Naive thymus-derived CD4-positive, alpha-beta T cell (primary cell): ENCODE measurements around the gene SLC12A5. TPM values are rescaled to one million over a fixed set of nuclear protein-coding genes. Genes with fewer than 3 reads are reported as not detected.

Source experiments
- ATAC-seq: fragments of 150-1000 bp; cut with Tn5 transposase; 2 replicates; pipeline ENCODE4 v1.10.0; 2021; ENCODE audit warnings: mild to moderate bottlenecking, moderate library complexity
- CTCF ChIA-PET: fragments of 350-600 bp; sonication (Branson Sonifier 250); formaldehyde crosslinking; loops from one replicate; lab custom pipeline; 2021; ENCODE audit warnings: antibody characterized with exemption; lab: Charles Lee
- POLR2A ChIA-PET: fragments of 350-600 bp; sonication (Branson Sonifier 250); formaldehyde crosslinking; loops from one replicate; lab custom pipeline; 2021; ENCODE audit warnings: antibody characterized with exemption, inconsistent platforms; lab: Charles Lee
- DNase-seq, 9 donors: peaks; one replicate each; pipeline versions ENCODE4 v3.0.0 to v3.0.0-alpha.2; 2020 to 2022; ENCODE audit warnings: mixed read lengths in 1 of 9
- H3K27ac ChIP-seq: one replicate; pipeline ENCODE4 v1.7.0; 2013; ENCODE audit warnings: mild to moderate bottlenecking, low read depth, low read length, moderate library complexity
- H3K27me3 ChIP-seq, 2 donors: one replicate each; pipeline ENCODE4 v1.7.0; 2013; ENCODE audit warnings: low read length in 2 of 2, mild to moderate bottlenecking in 2 of 2, moderate library complexity in 2 of 2; ENCODE audit not compliant: control insufficient read depth in 2 of 2, insufficient read depth in 2 of 2
- H3K36me3 ChIP-seq, 3 experiments: 1 replicate in 2 of 3; 2 replicates in 1 of 3; pipeline ENCODE4 v1.7.0; 2013; ENCODE audit warnings: low read length in 3 of 3, mild to moderate bottlenecking in 3 of 3, moderate library complexity in 1 of 3; ENCODE audit not compliant: insufficient read depth in 3 of 3, control insufficient read depth in 2 of 3
- H3K4me1 ChIP-seq, 2 donors: one replicate each; pipeline ENCODE4 v1.7.0; 2013; ENCODE audit warnings: low read length in 2 of 2, mild to moderate bottlenecking in 2 of 2, moderate library complexity in 1 of 2; ENCODE audit not compliant: control insufficient read depth in 2 of 2, insufficient read depth in 2 of 2
- H3K4me3 ChIP-seq: 2 replicates; pipeline ENCODE4 v1.7.0; 2013; ENCODE audit warnings: mild to moderate bottlenecking, low read length
- H3K9me3 ChIP-seq, 3 experiments: 1 replicate in 2 of 3; 2 replicates in 1 of 3; pipeline ENCODE4 v1.7.0; 2013; ENCODE audit warnings: low read length in 3 of 3; ENCODE audit not compliant: control insufficient read depth in 2 of 3
- H3K27ac Mint-ChIP-seq, 9 donors: one replicate each; pipeline ENCODE4 v1.8.0; 2020 to 2022; ENCODE audit warnings: mixed read lengths in 9 of 9, mild to moderate bottlenecking in 8 of 9, moderate library complexity in 5 of 9, inconsistent platforms in 2 of 9
- H3K27me3 Mint-ChIP-seq, 5 donors: one replicate each; pipeline ENCODE4 v1.8.0; 2021 to 2022; ENCODE audit warnings: mixed read lengths in 5 of 5, mild to moderate bottlenecking in 1 of 5
- H3K36me3 Mint-ChIP-seq, 5 donors: one replicate each; pipeline ENCODE4 v1.8.0; 2020 to 2022; ENCODE audit warnings: mixed read lengths in 5 of 5, mild to moderate bottlenecking in 3 of 5, inconsistent platforms in 1 of 5
- H3K4me1 Mint-ChIP-seq, 7 donors: one replicate each; pipeline ENCODE4 v1.8.0; 2020 to 2022; ENCODE audit warnings: mixed read lengths in 7 of 7, mild to moderate bottlenecking in 3 of 7, inconsistent platforms in 1 of 7
- H3K4me3 Mint-ChIP-seq, 10 donors: one replicate each; pipeline ENCODE4 v1.8.0; 2020 to 2022; ENCODE audit warnings: mild to moderate bottlenecking in 10 of 10, mixed read lengths in 10 of 10, moderate library complexity in 6 of 10, inconsistent platforms in 2 of 10
- H3K9me3 Mint-ChIP-seq, 11 donors: one replicate each; pipeline ENCODE4 v1.8.0; 2020 to 2022; ENCODE audit warnings: mixed read lengths in 11 of 11, mild to moderate bottlenecking in 4 of 11, inconsistent platforms in 1 of 11, moderate library complexity in 1 of 11
- intact Hi-C, 2 donors: fragments of 100-400 bp; cut with micrococcal nuclease; formaldehyde crosslinking; loops; one replicate each; pipeline ENCODE4 v1.15.1; 2023
- polyA plus RNA-seq, 2 donors: library from polyadenylated mRNA; unstranded; fragments of 300-500 nt; fragmentation: Illumina TruSeq; gene quantifications; one replicate each; pipeline ENCODE4 v1.2.3, GENCODE V29; 2021
- total RNA-seq, 6 experiments: library from RNA in 5 of 6; stranded (reverse) in 5 of 6; gene quantifications; 1 replicate in 5 of 6; 2 replicates in 1 of 6; pipeline ENCODE4 v1.2.3 and lab custom pipeline; 2021 to 2026

Gene SLC12A5
- total and polyA plus RNA-seq, 7 experiments from 2014 or later, result not detected

DNA sequence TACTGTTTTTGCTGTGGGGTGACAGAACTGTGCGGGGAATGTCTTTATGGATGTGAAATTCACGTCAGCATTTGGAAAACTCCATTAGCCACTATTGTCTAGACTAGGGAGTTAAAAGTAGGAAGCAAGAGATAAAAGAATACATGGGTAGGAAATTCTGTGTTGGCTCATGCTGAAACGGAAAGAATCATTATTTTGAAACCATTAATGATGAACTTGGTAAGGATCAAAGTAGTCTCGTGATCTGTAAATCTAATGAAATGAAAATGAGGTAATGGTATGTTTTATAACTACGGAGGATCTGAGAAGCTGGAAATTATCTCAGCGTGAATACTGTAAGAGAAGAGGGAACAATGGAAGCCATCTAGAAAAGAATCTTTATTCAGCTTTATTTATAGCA is 78.0 kb downstream of the SLC12A5 start:
- H3K27me3 ChIP-seq, result peaks cover 5 to 6% of the 10 kb centered on the region in 2 donors
- Mint-ChIP-seq H3K4me1 (peaks cover 0 to 14% (median 0%) of the 10 kb centered on the region in 7 donors), H3K4me3 (no peak overlapping the region), H3K36me3 (peaks cover 0 to 4% (median 0%) of the 10 kb centered on the region in 5 donors), H3K27me3 (peaks cover 54 to 72% (median 65%) of the 10 kb centered on the region in 5 donors), H3K27ac (no peak overlapping the region), H3K9me3 (peaks cover 0 to 10% (median 3%) of the 10 kb centered on the region in 11 donors)
- no peak for ATAC-seq
- CTCF ChIA-PET, result no interaction called here
- no peaks in the 10 kb centered on the region for H3K9me3 ChIP-seq
- H3K27ac ChIP-seq, result no peak overlapping the region
- no peak for DNase-seq
- no peaks in the 10 kb centered on the region for H3K4me1 ChIP-seq
- intact Hi-C loops, result no loop called here
- POLR2A ChIA-PET, result no interaction called here
- no peaks in the 10 kb centered on the region for H3K36me3 ChIP-seq
- no peak overlapping the region for H3K4me3 ChIP-seq

GRCh38 chr20:46108435-46108841 is 79.4 kb downstream of the SLC12A5 start:
- H3K4me1 ChIP-seq, result no peaks in the 10 kb centered on the region
- H3K4me3 ChIP-seq, result no peak overlapping the region
- H3K9me3 ChIP-seq, result no peaks in the 10 kb centered on the region
- H3K4me1 Mint-ChIP-seq, result peaks cover 0 to 14% (median 0%) of the 10 kb centered on the region in 7 donors
- peaks cover 0 to 6% (median 0%) of the 10 kb centered on the region in 11 donors for H3K9me3 Mint-ChIP-seq
- DNase-seq (no peak), ATAC-seq (peak; percentile 57)
- no peak overlapping the region for H3K4me3 Mint-ChIP-seq
- no peaks in the 10 kb centered on the region for H3K36me3 ChIP-seq
- H3K36me3 Mint-ChIP-seq, result no peaks in the 10 kb centered on the region
- peaks cover 43 to 66% (median 54%) of the 10 kb centered on the region in 5 donors for H3K27me3 Mint-ChIP-seq
- intact Hi-C loops, result no loop called here
- H3K27ac Mint-ChIP-seq, result no peak overlapping the region
- H3K27me3 ChIP-seq, result peaks cover 5 to 6% of the 10 kb centered on the region in 2 donors
- CTCF ChIA-PET, result no interaction called here
- POLR2A ChIA-PET, result no interaction called here
- H3K27ac ChIP-seq, result no peak overlapping the region

DNA sequence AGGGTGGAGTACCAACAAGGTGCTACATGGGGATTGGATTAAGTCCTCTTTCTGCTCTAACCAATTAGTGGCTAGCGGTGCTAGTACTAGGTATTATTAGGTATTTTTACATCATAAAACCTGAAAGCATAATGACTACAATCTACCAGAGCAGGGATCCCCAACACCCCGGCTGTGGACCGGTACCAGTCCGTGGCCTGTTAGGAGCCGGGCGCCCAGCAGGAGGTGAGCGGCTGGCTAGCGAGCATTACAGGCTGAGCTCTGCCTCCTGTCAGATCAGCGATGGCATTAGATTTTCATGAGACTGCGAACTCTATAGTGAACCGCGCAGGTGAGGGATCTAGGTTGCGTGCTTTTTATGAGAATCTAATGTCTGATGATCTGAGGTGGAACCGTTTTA is 80.0 kb downstream of the SLC12A5 start:
- peaks cover 0 to 6% (median 0%) of the 10 kb centered on the region in 11 donors for H3K9me3 Mint-ChIP-seq
- H3K4me3 ChIP-seq, result no peak overlapping the region
- intact Hi-C loops, result no loop called here

More for the DNA sequence above, 80.0 kb downstream of the SLC12A5 start:
- CTCF ChIA-PET, result no interaction called here
- no peaks in the 10 kb centered on the region for H3K9me3 ChIP-seq
- Mint-ChIP-seq H3K27me3 (peaks cover 41 to 72% (median 57%) of the 10 kb centered on the region in 5 donors), H3K4me3 (no peak overlapping the region), H3K36me3 (no peaks in the 10 kb centered on the region), H3K4me1 (peaks cover 0 to 14% (median 0%) of the 10 kb centered on the region in 7 donors), H3K27ac (no peak overlapping the region)
- POLR2A ChIA-PET, result no interaction called here
- no peak overlapping the region for H3K27ac ChIP-seq
- H3K36me3 ChIP-seq, result no peaks in the 10 kb centered on the region
- ATAC-seq (no peak), DNase-seq (no peak)
- peaks cover 5 to 6% of the 10 kb centered on the region in 2 donors for H3K27me3 ChIP-seq
- H3K4me1 ChIP-seq, result no peaks in the 10 kb centered on the region

Other genes with a start within 250 kb of the SLC12A5 start
- gene WFDC3, start 237.3 kb upstream of the SLC12A5 start, total RNA-seq, result not detected
- not detected for gene WFDC3, start 237.3 kb upstream of the SLC12A5 start, polyA plus RNA-seq
- gene DNTTIP1, start 237.3 kb upstream of the SLC12A5 start, total RNA-seq, result 10 to 100 TPM; 13.1 to 31.7 (median 18.8) TPM
- gene DNTTIP1, start 237.3 kb upstream of the SLC12A5 start, polyA plus RNA-seq, result 10 to 100 TPM; 39.2 to 40.3 TPM
- gene UBE2C, start 216.6 kb upstream of the SLC12A5 start, total RNA-seq, result 100 to 1,000 TPM in 1 of 5 experiments, under 1 TPM in 3, not detected in 1; 0.50 to 129 (median 0.75) TPM
- not detected for gene UBE2C, start 216.6 kb upstream of the SLC12A5 start, polyA plus RNA-seq
- gene TNNC2, start 201.9 kb upstream of the SLC12A5 start, total RNA-seq, result 1 to 10 TPM in 1 of 5 experiments, under 1 TPM in 1, not detected in 3; 0.59 to 1.4 TPM
- not detected for gene TNNC2, start 201.9 kb upstream of the SLC12A5 start, polyA plus RNA-seq
- 1 to 10 TPM in 3 of 5 experiments, under 1 TPM in 2; 0.93 to 4.9 (median 1.5) TPM for gene SNX21, start 195.4 kb upstream of the SLC12A5 start, total RNA-seq
- gene SNX21, start 195.4 kb upstream of the SLC12A5 start, polyA plus RNA-seq, result 1 to 10 TPM in 1 of 2 donors, under 1 TPM in 1; 0.30 to 1.1 TPM
- 10 to 100 TPM; 20.5 to 35.5 (median 29.2) TPM for gene ACOT8, start 171.8 kb upstream of the SLC12A5 start, total RNA-seq
- gene ACOT8, start 171.8 kb upstream of the SLC12A5 start, polyA plus RNA-seq, result 10 to 100 TPM; 33.8 to 38.7 TPM
- gene ZSWIM3, start 171.6 kb upstream of the SLC12A5 start, total RNA-seq, result 1 to 10 TPM; 1.3 to 6.8 (median 6.0) TPM
- gene ZSWIM3, start 171.6 kb upstream of the SLC12A5 start, polyA plus RNA-seq, result 1 to 10 TPM; 1.2 to 3.1 TPM
- gene ZSWIM1, start 148.0 kb upstream of the SLC12A5 start, total RNA-seq, result 10 to 100 TPM in 2 of 5 experiments, 1 to 10 TPM in 3; 8.2 to 16.0 (median 9.8) TPM
- 10 to 100 TPM in 1 of 2 donors, 1 to 10 TPM in 1; 3.2 to 12.5 TPM for gene ZSWIM1, start 148.0 kb upstream of the SLC12A5 start, polyA plus RNA-seq
- 1 to 10 TPM; 1.0 to 3.9 (median 1.2) TPM for gene SPATA25, start 141.6 kb upstream of the SLC12A5 start, total RNA-seq
- gene SPATA25, start 141.6 kb upstream of the SLC12A5 start, polyA plus RNA-seq, result not detected
- gene NEURL2, start 138.0 kb upstream of the SLC12A5 start, total RNA-seq, result 1 to 10 TPM; 1.2 to 5.3 (median 4.0) TPM
- 1 to 10 TPM in 1 of 2 donors, under 1 TPM in 1; 0.69 to 4.0 TPM for gene NEURL2, start 138.0 kb upstream of the SLC12A5 start, polyA plus RNA-seq
- gene CTSA, start 137.9 kb upstream of the SLC12A5 start, total RNA-seq, result 100 to 1,000 TPM in 1 of 5 experiments, 10 to 100 TPM in 4; 60.5 to 151 (median 65.1) TPM
- 10 to 100 TPM; 59.6 to 74.7 TPM for gene CTSA, start 137.9 kb upstream of the SLC12A5 start, polyA plus RNA-seq
- under 1 TPM in 4 of 5 experiments, not detected in 1; 0.31 to 0.44 (median 0.37) TPM for gene PLTP, start 117.1 kb upstream of the SLC12A5 start, total RNA-seq
- not detected for gene PLTP, start 117.1 kb upstream of the SLC12A5 start, polyA plus RNA-seq
- 10 to 100 TPM; 42.3 to 79.6 (median 67.0) TPM for gene PCIF1, start 94.5 kb upstream of the SLC12A5 start, total RNA-seq
- gene PCIF1, start 94.5 kb upstream of the SLC12A5 start, polyA plus RNA-seq, result 100 to 1,000 TPM in 1 of 2 donors, 10 to 100 TPM in 1; 68.7 to 130 TPM
- 10 to 100 TPM; 39.9 to 95.2 (median 53.8) TPM for gene ZNF335, start 57.0 kb upstream of the SLC12A5 start, total RNA-seq
- 10 to 100 TPM in 1 of 2 donors, 1 to 10 TPM in 1; 7.1 to 14.6 TPM for gene ZNF335, start 57.0 kb upstream of the SLC12A5 start, polyA plus RNA-seq
- 10 to 100 TPM in 2 of 5 experiments, 1 to 10 TPM in 1, under 1 TPM in 2; 0.19 to 13.0 (median 1.9) TPM for gene MMP9, start 20.3 kb upstream of the SLC12A5 start, total RNA-seq
- gene MMP9, start 20.3 kb upstream of the SLC12A5 start, polyA plus RNA-seq, result not detected
- 10 to 100 TPM; 15.7 to 43.8 (median 39.4) TPM for gene NCOA5, start 60.7 kb downstream of the SLC12A5 start, total RNA-seq
- 10 to 100 TPM; 25.4 to 47.6 TPM for gene NCOA5, start 60.7 kb downstream of the SLC12A5 start, polyA plus RNA-seq
- 1 to 10 TPM; 1.7 to 10.0 (median 4.0) TPM for gene CD40, start 89.1 kb downstream of the SLC12A5 start, total RNA-seq
- gene CD40, start 89.1 kb downstream of the SLC12A5 start, polyA plus RNA-seq, result 1 to 10 TPM; 4.0 to 5.2 TPM